Brain pericyte (primary cell): ENCODE data around the gene PIH1D1.

Source experiments
- DNase-seq: peaks from one replicate; pipeline ENCODE4 v3.0.0-alpha.2; 2012; ENCODE audit warnings: low read depth, low spot score

The PIH1D1 gene

GRCh38 chr19:49435670-49436069 lies 15.9 kb downstream of the PIH1D1 start:
- DNase-seq = no peak

GRCh38 chr19:49434907-49435583 lies 16.6 kb downstream of the PIH1D1 start:
- no peak for DNase-seq

- DNase-seq = no peak
These were observed 18.2 kb downstream of the PIH1D1 start for GRCh38 chr19:49433240-49433901.

GRCh38 chr19:49432141-49433073 lies 19.2 kb downstream of the PIH1D1 start:
- DNase-seq = no peak

DNA sequence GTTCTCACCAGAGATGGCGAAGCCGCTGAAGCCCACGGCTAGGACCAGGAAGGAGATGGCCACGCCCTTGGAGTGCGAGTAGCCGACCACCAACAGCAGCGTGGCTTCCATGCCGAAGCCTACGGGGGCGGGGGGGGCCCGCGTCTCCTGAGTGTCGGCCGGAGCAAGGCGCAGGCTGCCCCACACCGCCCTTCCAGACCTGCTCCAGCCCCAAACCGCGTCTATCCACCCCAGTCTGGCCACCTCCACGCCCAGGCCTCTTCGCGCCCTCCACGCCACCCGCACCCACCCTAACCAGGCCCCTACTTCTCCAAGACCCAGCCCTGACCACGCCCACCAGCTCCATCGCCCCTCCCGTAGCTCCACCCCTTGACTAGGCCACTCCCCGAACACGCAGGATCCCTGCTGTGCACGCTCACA lies 20.3 kb downstream of the PIH1D1 start:
- DNase-seq = no peak

DNA sequence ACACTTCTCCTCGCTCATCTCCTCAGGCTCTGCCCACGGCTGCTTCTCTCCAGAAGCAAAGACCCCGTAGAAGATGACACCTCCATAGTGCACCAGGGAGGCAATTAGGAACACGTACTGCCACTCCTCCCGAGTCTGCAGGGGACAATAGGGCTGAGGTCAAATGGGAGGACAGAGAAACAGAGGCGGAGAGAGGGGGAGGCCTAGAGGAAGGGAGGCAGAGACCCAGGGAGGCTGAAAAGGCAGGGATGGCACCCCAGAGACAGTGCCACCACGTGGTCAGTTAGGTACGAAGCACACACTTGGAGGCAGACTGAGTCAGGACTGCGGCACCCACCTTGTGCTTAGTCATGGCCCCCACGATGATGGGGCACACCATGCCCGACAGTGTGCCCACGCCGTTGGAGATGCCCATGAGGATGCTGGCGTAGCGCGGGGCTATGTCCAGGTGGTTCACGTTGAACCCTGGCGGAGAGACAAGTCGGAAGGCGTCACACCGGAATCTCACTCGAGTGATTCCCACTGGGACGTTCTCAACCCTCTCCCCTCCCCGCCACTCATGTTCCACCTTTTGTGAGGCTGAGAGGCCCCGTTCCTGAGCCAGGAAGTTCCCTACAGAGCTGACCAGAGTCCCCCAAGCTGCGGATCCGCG lies 20.8 kb downstream of the PIH1D1 start:
- DNase-seq = no peak

DNA sequence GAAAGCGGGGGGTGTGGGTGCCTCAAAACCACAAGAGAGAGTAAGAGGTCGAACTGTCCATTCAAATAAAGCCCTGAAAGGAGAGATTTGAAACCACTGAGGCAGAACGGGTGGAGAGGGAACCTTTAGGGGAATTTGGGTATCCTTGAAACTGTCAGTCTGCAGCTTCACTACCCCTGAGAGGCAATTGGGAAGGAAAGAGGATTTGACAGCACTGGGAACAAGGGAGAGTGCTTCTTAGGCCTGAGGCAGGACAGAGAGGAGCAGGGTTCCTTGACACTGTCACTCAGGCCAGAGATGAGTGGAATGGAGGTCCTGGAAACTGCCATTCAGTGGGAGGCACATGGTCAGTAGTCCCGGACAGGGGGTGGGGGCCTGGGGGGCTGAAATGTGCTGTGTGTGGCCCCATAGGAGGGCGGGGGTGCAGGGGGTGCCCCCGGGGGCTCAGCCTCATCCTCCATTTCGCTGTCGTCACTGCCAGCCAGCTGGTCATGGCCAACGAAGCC lies 21.4 kb downstream of the PIH1D1 start:
- no peak for DNase-seq

GRCh38 chr19:49428547-49429451 lies 22.8 kb downstream of the PIH1D1 start:
- DNase-seq = no peak

GRCh38 chr19:49427855-49428546 lies 23.6 kb downstream of the PIH1D1 start:
- DNase-seq = no peak

DNA sequence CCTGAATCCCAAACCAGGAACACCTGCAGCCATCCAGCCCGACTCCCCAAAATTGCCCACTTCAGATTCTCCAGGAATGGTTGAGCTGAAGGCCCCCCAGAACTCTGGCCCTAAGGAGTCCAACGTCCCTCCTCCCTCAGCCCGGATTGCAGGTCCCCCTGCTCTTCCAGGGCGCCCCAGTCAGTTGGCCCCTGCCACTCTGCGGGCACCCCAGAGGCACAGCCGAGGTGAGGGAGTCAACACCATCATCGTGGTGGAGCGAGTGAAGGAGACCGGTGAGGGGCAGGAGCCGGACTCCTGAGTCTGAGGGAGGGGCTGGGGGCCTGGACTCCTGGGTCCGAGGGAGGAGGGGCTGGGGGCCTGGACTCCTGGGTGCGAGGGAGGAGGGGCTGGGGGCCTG lies 24.3 kb downstream of the PIH1D1 start:
- no peak for DNase-seq

DNA sequence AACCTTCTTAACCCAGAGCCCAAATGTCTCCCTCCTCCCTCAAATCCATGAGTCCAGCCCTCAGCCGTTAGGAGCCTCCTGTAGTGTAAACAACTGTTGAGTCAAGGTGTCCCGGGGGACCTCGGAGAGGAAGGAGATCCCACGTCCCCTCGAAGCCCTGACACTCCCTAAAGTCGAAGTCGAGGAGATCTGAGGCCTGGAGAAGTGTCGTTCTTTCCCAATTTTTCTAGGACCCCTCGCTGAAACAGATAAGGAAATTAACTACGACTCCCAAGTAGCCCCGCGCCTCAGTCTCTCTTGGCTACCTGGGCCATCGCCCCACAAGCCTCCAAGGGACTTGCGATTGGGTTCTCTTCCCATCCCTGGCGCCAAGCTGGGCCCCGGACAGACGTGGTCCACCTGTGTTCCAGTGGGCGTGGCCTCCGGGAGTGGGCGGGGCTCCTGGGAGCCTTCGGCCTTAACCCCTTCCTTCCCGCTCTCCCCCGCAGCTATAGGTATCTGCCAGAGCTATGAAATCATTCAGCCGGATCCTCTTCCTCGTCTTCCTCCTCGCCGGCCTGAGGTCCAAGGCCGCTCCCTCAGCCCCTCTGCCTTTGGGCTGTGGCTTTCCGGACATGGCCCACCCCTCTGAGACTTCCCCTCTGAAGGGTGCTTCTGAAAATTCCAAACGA lies 25.6 kb downstream of the PIH1D1 start:
- no peak for DNase-seq

DNA sequence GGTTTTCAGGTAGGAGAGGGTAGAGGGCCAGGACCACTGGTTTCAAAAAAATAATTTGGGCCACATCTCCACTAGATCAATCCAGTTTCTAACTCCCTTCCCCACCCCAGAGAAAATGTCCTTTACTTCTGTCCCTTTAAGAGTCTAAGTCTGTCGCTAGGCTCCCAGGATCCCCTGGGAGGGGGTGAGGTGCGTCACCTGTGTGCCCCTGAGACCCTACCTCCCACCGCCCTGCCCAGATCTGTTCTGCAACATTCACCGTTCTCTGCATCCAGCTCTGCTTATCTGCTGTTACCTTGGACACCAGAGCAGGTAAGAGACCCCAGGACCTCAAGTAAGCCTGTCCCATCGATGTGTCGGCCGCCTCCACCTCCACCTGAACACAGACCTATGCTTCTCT lies 26.4 kb downstream of the PIH1D1 start, which contains the start of gene GFY:
GFY (plus strand) TSS at position 211 of the 400 bp plus-strand sequence. CDS start 1,043 bp downstream, outside the sequence.
- no peak for DNase-seq

- DNase-seq = no peak
These were observed 27.7 kb downstream of the PIH1D1 start for GRCh38 chr19:49423985-49424303.

DNA sequence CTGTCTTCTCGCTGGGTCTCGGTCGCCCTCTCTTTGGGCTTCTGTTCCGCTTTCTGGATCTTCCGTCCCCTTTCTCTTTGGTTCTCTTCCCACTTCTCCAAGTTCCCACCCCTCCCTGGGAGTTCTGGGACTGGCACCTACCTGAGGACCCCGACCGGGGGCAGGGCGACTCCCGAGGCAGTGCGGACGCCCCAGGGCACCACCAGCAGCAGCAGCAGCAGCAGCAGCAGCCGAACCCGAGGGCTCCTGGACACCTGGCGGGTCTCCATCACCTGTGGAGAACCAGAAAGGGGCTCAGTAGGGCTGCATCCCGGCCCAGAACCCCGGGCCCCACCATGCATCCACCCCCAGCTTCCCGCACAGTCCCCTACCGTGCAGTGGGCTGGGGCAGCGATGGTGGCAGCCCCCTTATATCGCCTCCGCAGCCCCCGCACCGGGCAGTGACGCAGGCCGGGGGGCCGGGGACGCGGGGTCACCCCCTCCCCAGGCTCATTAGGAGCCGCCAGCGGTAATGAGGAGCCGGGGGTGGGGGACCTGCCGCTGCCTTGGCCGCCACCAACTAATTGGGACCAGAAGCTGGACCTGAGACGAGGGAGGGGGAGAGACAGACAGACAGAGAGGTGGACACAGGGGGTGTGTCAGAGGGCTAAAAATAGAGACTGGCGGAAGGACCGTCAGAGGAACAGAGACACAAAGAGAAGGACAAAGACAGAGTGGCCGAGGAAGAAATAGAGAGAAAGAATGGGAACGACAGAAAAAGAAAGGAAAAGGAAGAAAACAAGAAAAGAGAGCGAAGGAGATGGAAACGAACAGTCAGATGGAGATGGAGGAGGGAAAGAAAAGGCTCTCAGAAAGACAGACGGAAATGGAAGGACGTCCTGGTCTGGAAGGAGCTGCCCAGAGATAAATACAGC lies 28.3 kb downstream of the PIH1D1 start, which contains the start of gene PTH2:
PTH2 (minus strand) TSS at position 371 of the 914 bp plus-strand sequence; CDS start at position 269, 102 bp downstream.
- no peak for DNase-seq

DNA sequence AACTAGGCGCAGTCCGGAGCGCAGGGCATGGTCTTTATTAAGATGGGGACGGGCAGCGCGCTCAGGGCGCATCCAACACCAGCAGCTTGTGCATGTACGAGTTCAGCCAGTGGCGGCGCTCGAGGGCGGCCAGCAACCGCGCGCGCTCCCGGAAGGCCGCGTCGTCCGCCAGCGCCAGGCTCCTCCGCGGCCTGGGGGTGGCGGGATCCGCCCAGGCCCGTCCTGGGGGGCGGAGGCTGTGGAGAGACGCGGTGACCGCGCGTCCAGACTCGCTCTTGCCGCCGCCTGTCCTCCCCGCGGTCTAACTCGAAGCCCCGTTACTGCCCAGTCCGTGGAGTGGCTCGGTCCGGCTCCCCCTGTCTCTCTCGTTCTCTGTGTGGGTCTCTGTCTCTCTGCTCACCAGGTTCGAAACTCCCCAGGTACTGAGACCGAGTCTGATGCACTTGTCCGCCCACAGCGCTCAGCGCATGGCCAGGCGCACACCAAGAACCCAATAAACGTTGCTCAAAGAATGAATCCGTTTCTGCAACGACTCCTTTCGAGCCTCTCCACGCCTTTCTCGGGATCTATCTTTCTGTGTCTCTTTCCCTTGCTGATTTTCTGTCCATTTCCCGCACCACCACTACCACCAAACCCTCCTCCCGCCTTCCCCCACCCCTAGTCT lies 29.1 kb downstream of the PIH1D1 start:
- no peak for DNase-seq

- no peak for DNase-seq
These were observed 29.8 kb downstream of the PIH1D1 start for GRCh38 chr19:49421878-49422202.

DNA sequence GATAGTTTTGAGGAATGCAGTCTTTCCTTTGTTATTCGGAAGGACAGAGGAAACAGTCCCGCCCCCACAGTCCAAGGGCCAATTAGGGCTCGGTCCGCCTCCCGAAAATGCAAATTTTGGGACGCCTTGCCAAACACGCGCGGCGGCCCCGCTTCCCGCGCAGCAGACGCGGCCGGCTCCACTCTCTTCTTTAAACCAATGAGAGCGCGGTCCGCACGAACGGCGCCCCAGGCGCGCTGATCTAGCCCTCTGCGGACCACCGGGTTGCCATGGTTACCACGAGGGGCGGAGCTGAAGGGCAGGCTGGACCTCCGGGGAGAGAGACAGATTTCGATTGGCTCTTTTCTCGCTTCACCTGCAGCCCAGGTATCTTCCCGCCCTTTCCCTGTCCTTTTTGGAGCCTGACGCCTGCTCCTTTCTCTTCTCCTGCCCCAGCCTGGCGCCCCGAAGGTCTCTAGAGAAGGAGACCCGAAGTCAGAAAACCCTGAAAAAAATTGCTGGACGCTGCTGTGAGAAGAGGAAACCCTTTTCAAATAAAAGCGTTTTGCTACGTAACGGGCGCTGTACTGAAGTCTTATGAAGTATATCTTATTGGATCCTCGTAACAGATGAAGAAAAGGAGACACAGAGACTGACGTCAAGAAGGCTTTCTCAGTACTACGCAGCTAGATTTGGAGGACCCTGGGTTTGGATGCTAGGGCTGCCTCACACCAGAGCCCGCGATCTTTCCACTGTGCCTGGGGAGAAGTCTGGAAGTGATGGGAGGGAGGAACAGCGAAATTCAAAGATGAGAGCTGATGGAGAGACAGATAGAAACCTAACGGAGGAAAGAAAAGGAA lies 30.4 kb downstream of the PIH1D1 start:
- DNase-seq = no peak
